Measurements from ENCODE around the gene DLEC1.

The DLEC1 gene

DNA sequence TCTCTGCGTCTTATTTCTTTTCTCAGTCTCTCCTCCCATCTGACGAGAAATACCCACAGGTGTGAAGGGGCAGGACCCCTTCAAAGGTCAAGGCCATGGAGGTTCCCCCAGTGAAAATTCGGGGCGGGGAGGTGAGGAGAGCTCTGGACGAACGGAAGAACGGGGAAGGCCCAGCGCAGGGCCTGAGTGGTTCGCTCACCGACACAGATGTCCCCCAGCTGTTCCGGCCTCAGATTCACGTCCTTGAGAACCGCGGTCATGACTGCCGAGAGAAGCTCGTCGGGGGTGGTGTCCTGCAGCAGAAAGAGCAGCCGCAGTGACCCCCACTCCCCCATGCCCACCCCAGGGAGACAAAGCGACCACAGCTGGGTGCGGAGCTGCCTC lies 97.4 kb downstream of the DLEC1 start:
- no peak for DNase-seq (ENCODE audit: low read depth in 2 of 2)

DNA sequence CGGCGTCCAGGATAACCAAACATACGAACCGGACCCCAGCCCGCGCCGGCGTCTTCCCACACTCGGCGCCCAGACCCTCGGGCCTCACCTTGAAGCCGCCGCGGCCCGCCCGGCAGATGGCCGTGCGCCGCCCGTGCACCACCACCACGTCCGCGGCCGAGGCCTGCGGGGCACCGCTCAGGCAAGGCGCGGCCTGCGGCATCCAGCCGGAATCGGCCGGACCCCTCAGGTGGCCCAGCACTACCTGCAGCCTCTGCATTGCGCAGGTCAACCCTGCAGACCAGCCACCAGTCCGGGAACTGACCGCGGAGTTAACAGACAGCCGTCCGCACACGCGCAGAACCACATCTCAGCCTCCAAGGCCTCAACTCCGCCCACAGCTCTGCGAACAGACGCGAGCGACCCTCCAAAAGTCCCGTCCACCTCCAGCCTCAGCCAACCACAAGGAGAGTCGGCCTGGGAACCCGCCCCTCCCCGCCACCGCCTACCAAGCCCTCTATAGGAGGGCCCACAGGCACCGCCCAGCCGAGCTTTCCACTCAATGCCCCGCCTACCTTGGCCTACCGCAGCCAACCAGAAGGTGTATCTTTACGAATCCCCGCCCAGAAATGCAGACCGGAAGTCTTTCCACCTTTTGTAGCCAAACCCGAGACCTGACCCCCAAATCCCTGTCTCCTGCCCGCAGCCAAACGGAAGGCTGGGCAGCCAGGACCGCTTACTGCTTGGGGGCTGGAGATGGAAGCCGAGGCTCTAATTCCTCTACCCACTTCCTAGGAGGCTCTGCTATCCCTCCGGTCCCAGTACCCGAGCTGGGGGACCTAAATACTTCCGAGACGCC lies 98.0 kb downstream of the DLEC1 start, which contains the start of gene ACAA1:
Gene ACAA1, minus strand, starts transcription at position 351 of the 838 bp plus-strand sequence. Its CDS starts 92 bp downstream, at position 259.
- peak; percentile 96 to 99 for DNase-seq (ENCODE audit: low read depth in 2 of 2)

DNA sequence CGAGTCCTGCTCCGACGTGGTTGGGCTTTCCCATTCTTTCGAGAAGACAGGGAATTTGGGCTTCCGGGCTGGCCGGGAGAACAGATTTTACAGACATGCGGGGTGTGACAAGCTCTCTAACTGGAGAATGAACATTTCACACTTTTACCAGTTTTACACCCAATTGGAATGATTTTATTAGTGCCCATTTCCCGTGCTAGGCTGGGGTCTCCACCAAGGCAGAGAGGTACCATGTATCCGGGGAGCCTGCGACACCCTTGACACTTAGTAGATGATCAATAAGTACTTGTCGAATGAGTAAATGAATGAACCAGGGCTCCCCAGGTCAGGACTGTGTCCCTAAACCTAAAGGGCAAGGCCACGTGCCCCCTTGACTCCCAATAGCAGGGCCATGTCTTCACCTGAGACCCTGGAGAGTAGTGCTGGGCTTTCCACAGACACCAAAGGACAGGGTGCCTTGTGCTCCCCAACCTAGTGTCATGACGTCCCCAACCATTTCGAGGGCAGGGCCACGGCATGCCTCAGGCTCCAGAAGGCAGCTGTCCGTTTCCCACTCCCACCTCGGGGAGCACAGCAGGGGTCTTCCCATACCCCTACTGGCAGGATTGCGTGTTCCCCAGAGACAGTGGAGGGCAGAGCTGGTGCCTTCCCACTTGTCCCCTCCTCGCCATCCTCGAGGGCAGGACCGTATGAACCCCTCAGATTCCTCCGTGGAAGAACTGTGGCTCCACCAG lies 98.8 kb downstream of the DLEC1 start:
- no peak for DNase-seq (ENCODE audit: low read depth in 2 of 2)

DNA sequence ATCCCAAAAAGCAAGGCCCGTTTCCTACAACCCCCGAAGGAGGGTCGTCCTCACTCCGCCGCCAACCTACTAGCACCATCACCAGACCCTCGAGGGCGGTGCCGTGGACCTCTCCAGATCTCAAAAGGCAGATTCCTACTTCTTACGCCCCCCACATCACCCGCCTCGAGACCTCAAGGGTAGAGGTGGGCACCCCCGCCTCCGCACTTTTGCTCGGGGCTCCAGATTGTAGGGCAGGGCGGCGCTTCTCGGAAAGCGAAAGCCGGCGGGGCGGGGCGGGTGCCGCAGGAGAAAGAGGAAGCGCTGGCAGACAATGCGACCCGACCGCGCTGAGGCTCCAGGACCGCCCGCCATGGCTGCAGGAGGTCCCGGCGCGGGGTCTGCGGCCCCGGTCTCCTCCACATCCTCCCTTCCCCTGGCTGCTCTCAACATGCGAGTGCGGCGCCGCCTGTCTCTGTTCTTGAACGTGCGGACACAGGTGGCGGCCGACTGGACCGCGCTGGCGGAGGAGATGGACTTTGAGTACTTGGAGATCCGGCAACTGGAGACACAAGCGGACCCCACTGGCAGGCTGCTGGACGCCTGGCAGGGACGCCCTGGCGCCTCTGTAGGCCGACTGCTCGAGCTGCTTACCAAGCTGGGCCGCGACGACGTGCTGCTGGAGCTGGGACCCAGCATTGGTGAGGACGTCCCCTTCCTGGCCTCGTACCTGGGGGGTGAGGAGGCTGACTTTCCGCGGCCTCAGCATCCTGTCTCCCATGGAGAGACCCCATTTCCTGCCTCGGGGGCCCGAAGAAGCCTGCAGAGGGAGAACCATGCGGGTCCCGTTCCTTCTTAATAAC lies 99.6 kb downstream of the DLEC1 start, which contains the start of gene MYD88:
Gene MYD88, plus strand, starts transcription at position 313 of the 842 bp plus-strand sequence. Its CDS starts 40 bp downstream, at position 353.
- peak; percentile 62 to 82 for DNase-seq (ENCODE audit: low read depth in 2 of 2)

DNA sequence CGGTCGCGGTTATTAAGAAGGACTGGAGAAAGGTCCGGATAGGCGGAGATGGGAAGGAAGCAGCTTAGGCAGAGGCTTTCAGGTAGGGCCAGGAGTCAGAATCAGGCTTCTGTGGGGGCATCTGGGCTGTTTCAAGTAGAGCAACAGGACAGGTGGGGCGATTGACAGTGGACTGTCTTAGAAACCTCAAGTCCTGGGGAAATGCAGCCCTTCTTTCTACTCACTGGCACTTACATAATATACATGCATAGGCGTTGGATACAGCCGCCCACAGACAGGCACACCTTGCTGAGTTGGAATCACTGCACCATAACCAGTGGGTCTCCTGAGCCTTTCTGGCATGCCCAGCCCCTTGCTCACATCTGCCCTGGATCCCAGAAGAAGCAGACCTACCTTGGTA lies 100.2 kb downstream of the DLEC1 start:
- DNase-seq (ENCODE audit: low read depth in 2 of 2): no peak

DNA sequence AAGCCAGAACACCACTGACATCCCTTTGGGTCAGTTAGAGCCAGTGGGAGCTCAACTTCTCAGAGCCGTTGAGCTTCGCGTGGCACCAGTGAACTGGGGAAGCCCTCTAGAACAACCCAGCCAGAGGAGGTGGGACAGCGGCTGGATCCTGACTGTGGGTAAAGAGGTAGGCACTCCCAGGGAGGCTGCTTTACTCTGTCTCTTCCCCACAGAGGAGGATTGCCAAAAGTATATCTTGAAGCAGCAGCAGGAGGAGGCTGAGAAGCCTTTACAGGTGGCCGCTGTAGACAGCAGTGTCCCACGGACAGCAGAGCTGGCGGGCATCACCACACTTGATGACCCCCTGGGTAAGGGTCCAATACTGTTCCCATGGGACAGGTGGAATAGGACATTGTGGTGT lies 100.6 kb downstream of the DLEC1 start:
- no peak for DNase-seq (ENCODE audit: low read depth in 2 of 2)

DNA sequence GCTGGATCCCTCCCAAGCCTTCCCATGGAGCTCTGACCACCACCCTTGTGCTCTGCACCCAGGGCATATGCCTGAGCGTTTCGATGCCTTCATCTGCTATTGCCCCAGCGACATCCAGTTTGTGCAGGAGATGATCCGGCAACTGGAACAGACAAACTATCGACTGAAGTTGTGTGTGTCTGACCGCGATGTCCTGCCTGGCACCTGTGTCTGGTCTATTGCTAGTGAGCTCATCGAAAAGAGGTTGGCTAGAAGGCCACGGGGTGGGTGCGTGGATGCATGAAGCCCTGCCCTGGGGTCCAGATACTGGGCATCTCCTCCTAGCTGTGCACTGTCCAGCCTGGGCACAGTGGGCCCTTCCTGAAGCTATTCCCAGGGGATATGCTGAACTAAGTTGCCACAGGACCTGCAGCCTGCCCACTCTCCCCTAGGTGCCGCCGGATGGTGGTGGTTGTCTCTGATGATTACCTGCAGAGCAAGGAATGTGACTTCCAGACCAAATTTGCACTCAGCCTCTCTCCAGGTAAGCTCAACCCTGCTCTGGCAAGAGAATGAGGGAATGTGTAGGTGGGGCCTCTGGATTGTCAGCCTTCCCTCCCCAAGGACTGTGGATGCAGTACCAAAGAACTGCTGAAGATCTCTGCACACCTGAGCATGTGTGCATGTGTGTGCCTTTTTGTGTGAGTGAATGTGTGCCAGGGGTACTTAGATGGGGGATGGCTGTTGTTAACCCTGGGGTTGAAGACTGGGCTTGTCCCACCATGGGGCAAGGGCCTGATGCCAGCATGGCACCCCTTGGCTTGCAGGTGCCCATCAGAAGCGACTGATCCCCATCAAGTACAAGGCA lies 101.5 kb downstream of the DLEC1 start:
- DNase-seq (ENCODE audit: low read depth in 2 of 2): no peak

DNA sequence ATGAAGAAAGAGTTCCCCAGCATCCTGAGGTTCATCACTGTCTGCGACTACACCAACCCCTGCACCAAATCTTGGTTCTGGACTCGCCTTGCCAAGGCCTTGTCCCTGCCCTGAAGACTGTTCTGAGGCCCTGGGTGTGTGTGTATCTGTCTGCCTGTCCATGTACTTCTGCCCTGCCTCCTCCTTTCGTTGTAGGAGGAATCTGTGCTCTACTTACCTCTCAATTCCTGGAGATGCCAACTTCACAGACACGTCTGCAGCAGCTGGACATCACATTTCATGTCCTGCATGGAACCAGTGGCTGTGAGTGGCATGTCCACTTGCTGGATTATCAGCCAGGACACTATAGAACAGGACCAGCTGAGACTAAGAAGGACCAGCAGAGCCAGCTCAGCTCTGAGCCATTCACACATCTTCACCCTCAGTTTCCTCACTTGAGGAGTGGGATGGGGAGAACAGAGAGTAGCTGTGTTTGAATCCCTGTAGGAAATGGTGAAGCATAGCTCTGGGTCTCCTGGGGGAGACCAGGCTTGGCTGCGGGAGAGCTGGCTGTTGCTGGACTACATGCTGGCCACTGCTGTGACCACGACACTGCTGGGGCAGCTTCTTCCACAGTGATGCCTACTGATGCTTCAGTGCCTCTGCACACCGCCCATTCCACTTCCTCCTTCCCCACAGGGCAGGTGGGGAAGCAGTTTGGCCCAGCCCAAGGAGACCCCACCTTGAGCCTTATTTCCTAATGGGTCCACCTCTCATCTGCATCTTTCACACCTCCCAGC lies 102.4 kb downstream of the DLEC1 start:
- no peak for DNase-seq (ENCODE audit: low read depth in 2 of 2)

DNA sequence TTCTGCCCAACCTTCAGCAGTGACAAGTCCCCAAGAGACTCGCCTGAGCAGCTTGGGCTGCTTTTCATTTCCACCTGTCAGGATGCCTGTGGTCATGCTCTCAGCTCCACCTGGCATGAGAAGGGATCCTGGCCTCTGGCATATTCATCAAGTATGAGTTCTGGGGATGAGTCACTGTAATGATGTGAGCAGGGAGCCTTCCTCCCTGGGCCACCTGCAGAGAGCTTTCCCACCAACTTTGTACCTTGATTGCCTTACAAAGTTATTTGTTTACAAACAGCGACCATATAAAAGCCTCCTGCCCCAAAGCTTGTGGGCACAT lies 102.9 kb downstream of the DLEC1 start:
- DNase-seq (ENCODE audit: low read depth in 2 of 2): no peak

DNA sequence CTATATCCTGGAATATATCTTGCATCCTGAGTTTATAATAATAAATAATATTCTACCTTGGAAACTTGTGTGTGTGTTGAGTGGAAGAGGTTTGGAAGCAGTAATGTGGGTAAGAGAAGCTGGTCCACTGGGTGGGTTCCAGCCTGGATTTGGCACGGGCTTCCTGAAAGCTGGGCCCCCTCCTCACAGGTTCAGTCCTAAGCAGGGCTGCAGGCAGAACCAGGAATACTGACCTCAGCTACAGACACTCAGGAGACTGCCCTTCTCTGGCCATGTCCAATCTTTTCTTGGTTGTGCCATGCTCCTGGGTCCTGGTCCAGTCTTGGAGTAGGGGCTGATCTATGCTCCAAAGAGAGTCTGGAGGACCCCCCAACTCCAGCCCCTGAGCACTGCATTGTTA lies 104.0 kb downstream of the DLEC1 start:
- DNase-seq (ENCODE audit: low read depth in 2 of 2): no peak

DNA sequence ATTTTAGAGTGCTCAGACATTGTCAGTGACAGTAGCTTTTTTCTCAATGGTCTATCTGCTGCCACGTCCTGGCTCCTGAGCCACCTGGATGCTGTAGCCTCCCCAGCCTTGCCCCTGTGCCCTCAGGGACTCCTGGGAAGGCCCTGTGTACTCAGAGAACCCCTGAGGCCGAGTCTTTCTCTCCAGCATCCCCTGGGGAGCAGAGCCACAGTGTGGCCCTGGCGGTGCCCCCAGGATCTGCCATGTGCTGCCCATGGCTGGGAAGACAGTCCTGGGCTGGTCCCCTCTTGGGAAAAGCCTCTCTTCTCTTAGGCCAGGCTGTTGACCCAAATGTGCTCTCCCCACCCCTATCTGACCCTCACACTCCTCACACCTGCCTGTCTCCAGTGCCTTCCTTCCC lies 104.5 kb downstream of the DLEC1 start:
- no peak for DNase-seq (ENCODE audit: low read depth in 2 of 2)

DNA sequence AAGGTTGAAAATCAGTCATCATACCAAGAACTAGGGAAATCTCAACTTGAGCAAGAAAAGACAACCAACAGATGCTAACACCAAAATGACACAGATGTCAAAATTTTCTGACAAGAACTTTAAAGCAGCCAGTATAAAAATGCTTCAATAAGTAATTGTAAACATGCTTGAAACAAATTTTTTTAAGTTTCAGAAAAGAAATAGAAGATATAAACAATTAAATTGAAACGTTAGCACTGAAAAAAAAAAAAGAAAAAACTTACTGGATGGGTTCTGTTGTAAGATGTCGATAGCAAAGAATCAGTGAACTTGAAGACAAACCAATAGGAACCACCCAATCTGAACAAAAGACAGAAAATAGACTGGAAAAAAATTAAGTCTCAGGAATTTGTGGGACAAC lies 107.5 kb downstream of the DLEC1 start:
- no peak for DNase-seq (ENCODE audit: low read depth in 2 of 2)

DNA sequence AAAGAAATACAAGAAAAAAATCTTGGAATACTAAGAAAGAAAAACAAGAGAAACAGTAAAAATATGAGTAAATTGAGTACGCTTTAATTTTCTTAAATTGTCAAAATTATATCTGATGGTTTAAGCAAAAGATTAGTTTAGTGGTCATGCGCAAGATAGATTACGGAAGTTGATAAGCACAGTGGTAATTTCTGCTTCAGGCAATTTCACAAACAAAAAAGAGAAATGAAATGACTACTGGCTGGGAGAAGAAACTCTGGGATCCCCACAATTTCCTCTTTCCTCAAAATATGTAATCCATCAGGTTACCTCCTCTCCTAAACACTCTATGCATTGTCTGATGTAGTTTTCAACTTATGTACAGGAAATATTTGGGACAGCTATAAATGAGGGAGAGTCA lies 108.4 kb downstream of the DLEC1 start:
- DNase-seq (ENCODE audit: low read depth in 2 of 2): no peak

DNA sequence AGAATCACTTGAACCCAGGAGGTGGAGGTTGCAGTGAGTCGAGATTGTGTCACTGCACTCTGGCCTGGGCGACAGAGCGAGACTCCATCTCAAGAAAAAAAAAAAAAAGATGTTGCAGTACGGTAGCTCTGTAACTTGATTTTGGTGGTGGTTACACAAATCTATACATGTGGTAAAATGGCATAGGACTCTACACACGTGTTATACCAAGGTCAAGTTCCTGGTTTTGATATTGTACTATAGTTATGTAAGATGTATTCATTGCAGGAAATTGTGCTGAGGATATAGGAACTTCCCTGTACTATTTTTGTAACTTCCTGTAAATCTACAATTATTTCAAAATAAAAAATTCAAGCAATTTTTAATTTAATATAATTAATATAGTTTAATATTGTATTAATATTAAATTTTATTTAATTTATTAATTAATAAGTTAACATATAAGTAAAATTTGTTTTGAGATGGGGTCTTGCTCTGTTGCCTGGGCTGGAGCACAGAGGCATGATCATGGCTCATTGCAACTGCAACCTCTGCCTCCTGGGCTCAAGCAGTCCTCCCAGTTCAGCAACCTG lies 109.4 kb downstream of the DLEC1 start:
- no peak for DNase-seq (ENCODE audit: low read depth in 2 of 2)

DNA sequence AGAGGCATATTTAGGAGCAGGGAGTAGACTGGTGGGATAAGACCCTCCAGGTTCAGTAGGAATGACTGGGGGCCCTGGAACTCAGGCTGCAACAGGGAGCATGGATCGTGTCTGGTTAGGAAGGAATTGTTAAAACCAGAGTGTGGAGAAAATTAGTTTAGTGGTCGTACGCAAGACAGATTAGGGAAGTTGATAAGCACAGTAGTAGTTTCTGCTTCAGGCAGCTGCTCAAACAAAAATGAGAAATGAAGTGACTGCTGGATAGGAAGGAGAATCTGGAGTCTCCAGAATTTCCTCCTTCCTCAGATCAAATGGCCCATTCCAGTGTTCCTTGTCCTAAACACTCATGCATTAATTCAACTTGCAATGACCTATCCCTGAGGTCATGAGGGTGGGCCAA lies 110.7 kb downstream of the DLEC1 start:
- no peak for DNase-seq (ENCODE audit: low read depth in 2 of 2)

DNA sequence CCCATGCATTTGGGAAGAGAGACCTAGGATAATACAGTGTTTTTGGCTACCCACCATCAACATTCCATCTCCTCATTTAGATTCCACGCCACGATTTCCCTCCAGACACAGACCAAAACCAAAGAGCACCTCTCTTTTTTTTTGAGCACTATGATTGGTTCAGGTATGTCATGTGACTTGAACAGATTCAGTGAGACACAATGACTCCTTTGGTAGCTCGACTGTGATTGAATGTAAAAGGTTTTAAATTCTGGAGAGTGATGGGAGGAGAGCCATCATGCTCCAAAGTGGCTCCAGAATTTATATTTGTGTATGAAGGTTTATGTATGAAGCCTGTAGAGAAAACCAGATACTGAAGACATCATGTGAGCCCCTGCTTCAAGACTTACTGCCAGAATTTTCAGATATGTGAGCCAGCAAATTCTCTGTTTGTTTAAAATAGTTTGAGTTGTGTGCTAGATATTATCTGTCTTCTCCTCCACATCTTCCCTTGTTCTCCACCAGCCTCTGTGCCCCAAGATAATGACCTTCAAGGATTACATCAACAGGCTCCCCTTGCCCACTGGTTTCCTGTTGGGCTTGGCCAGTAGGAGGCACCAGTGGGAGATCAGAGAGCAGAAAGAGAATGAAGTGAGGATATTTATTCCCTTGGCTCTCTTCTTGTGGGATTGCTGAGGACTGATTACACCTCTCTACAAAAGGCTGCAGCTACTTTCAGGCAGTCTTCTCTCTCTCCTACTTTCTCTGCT lies 111.9 kb downstream of the DLEC1 start:
- DNase-seq (ENCODE audit: low read depth in 2 of 2): no peak

DNA sequence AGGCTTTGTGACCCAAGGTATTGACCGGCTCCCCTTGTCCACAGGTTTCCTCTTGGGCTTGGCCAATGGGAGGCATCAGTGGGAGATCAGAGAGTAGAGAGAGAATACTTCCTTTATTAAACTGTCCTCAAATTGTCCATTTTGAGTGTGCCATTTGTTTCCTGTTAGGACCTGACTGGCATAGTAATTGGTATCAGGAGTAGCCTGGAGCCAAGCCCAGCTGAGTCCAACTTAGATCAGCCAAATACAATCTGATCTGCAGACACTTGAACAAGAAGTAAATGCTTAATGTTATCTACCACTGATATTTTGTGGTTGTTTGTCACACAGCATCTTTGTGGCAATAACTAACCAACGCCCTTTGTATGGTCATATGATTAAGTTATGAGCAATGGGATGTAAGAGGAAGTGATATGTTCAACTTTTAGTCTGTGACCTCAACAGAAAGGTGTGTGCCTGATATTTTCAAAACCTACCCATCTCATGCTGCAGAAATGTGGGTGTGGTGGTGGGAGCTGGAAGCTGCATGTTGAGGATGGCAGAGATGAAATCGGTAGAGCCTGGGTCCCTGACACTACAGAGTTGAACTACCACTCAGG lies 112.8 kb downstream of the DLEC1 start:
- DNase-seq (ENCODE audit: low read depth in 2 of 2): no peak

DNA sequence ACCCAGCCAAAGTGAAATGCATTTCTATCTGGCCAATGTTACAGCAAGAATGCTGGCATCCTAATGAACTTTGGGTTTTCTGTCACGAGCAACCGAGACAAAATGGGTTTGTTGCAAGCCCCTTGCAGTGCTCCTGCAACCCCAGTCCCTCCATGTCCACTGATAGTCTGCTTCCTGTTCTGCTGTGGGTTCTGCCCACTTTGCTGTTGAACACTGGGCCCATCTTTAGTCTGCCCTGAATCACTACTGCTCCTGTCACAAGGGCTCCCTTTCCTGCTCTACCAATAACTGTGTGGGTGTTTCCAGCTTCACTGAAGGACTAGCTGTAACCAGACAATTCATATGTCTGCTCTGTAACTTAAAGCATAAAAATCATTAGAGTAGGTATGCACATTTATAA lies 113.6 kb downstream of the DLEC1 start:
- DNase-seq (ENCODE audit: low read depth in 2 of 2): no peak

DNA sequence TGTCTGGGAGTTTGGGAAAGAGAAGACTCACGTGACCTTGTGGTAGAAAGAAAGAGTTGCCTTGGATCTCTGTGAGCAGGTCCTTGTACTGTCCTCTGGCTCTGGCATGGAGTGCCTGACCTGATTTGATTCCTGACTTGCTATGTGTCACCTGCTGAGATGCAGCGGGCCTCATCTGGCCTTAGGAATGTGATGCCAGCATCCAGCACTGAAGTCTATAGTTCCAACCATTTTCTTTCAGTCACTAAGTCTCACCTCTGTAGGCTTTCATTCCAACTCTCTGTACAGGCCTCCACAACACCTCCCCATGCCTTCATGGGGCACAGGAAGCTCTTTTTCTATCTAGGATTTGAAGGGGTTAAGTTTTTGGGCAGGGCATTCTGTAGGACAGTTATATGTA lies 114.2 kb downstream of the DLEC1 start:
- no peak for DNase-seq (ENCODE audit: low read depth in 2 of 2)
